Esophagus muscularis mucosa (tissue), 4 donors: Measurements from ENCODE around the gene NUS1. TPM values are rescaled to one million over a fixed set of nuclear protein-coding genes. Genes with fewer than 3 reads are reported as not detected.
"Not testable (repeated sequence)": the region's sequence is repeated elsewhere in the genome, so short reads cannot be mapped to it uniquely, and the experiment has no call there.

Experiments used
- DNase-seq: peaks from one replicate; pipeline ENCODE4 v3.0.0-alpha.2; 2017; ENCODE audit errors: extremely low spot score
- H3K27ac ChIP-seq, 4 donors: fragments of 200-600 bp; sonication (generic); replicated peaks in 1 of 4; 1 replicate in 3 of 4; 2 replicates in 1 of 4; pipeline ENCODE4 v1.5.1; 2016 to 2019; ENCODE audit warnings: mild to moderate bottlenecking in 1 of 4
- H3K27me3 ChIP-seq, 4 donors: fragments of 200-600 bp; sonication (generic); one replicate each; pipeline versions ENCODE4 v1.5.1 to v1.6.0; 2016 to 2019
- H3K36me3 ChIP-seq, 4 donors: fragments of 200-600 bp; sonication (generic); one replicate each; pipeline ENCODE4 v1.5.1; 2016 to 2019
- H3K4me1 ChIP-seq, 4 donors: fragments of 200-600 bp; sonication (generic); one replicate each; pipeline ENCODE4 v1.5.1; 2016 to 2019
- H3K4me3 ChIP-seq, 4 donors: fragments of 200-600 bp; sonication (generic); 1 replicate in 2 of 4; 2 replicates in 2 of 4; pipeline ENCODE4 v1.5.1; 2016 to 2019; ENCODE audit warnings: mild to moderate bottlenecking in 4 of 4, moderate library complexity in 1 of 4
- H3K9me3 ChIP-seq, 4 donors: fragments of 200-600 bp; sonication (generic); 1 replicate in 3 of 4; 2 replicates in 1 of 4; pipeline ENCODE4 v1.5.1; 2016 to 2019
- CTCF ChIP-seq, 3 experiments: fragments of 200-600 bp in 2 of 3; fragments of 450-650 bp in 1 of 3; sonication (generic) in 2 of 3; IDR thresholded peaks; one replicate each; pipeline ENCODE4 v1.5.1; 2017 to 2019; ENCODE audit warnings: antibody characterized with exemption in 3 of 3, mild to moderate bottlenecking in 2 of 3, moderate library complexity in 1 of 3
- EP300 ChIP-seq: sonication (generic); formaldehyde crosslinking; IDR thresholded peaks from one replicate; pipeline ENCODE4 v1.6.1; 2017; ENCODE audit warnings: antibody characterized with exemption
- POLR2A ChIP-seq: fragments of 450-650 bp; IDR thresholded peaks from one replicate; pipeline ENCODE4 v1.6.1; 2017; ENCODE audit warnings: antibody characterized with exemption, moderate library complexity, mild to moderate bottlenecking, low read depth
- POLR2AphosphoS5 ChIP-seq, 2 donors: sonication (generic); formaldehyde crosslinking; IDR thresholded peaks; one replicate each; pipeline ENCODE4 v1.6.1; 2017; ENCODE audit warnings: antibody characterized with exemption in 2 of 2
- WGBS: methylation state at CpG from one replicate; pipeline ENCODE4 v1.1.5; 2018; 5-methylcytosine and 5-hydroxymethylcytosine counted together
- intact Hi-C: fragments of 100-400 bp; cut with DNase I; formaldehyde crosslinking; loops from one replicate; pipeline ENCODE4 v1.15.1; 2023
- total RNA-seq, 4 donors: library from RNA; depleted of rRNA; stranded (reverse); fragments of >200 nt; gene quantifications; one replicate each; pipeline versions ENCODE4 v1.1.0 to v1.2.1, GENCODE V29; 2016

NUS1 gene
- total RNA-seq, 4 donors from 2014 or later = 20.4 to 28.2 (median 22.9) TPM

- TF ChIP-seq CTCF (IDR thresholded peaks at IDR 0.05) (no peak), POLR2A (no peak), EP300 (no peak), POLR2AphosphoS5 (IDR thresholded peaks at IDR 0.05) (no peak)
- DNase-seq = no peak
- no peaks in the 10 kb centered on the region for H3K36me3 ChIP-seq
- H3K27me3 ChIP-seq = no peaks in the 10 kb centered on the region
- intact Hi-C loops = no loop called here
- H3K9me3 ChIP-seq = no peaks in the 10 kb centered on the region
- no peaks in the 10 kb centered on the region for H3K4me1 ChIP-seq
- H3K4me3 ChIP-seq = no peak overlapping the region
- no peak overlapping the region for H3K27ac ChIP-seq
Observed at GRCh38 chr6:117668736-117669135, 6.5 kb upstream of the NUS1 start.

DNA sequence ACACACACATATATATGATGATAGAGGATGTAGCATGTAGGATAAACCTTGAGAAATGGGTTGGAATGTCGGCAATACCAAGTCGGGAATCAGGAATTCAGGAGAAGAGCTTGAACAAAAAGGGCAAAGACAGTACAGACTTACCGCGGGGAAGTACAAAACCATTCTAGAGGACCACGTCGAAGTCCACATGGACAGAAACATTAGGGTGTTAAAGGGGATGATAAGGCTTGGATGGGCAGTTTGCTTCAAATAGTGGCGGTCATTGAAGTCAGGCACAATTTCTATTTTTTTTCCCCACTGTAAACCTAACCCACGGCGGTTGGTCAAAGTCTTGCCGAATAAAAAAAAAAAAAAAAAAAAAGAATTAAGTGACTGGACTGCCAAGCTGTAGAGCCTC is 766 bp upstream of the NUS1 start:
- Histone ChIP-seq H3K27me3 (no peaks in the 10 kb centered on the region), H3K27ac (peak overlapping the region in 3 of 4 donors; percentile 80 to 87 (median 86)), H3K36me3 (no peaks in the 10 kb centered on the region), H3K4me3 (peak overlapping the region; percentile 63 to 74 (median 70)), H3K9me3 (no peaks in the 10 kb centered on the region), H3K4me1 (peaks cover 15 to 44% (median 40%) of the 10 kb centered on the region in 4 donors)
- no peak for DNase-seq
- TF ChIP-seq POLR2AphosphoS5 (IDR thresholded peaks at IDR 0.05) = no peak
- no peak for TF ChIP-seq CTCF (IDR thresholded peaks at IDR 0.05)
- no peak for TF ChIP-seq POLR2A
- no peak for TF ChIP-seq EP300
- WGBS = 71% methylated on average over 10 of the region's 10 CpGs
- intact Hi-C loops = no loop called here

- not testable (repeated sequence) for DNase-seq, H3K9me3 ChIP-seq, H3K27me3 ChIP-seq, H3K36me3 ChIP-seq
- Histone ChIP-seq H3K4me1 (peaks cover 22 to 54% (median 50%) of the 10 kb centered on the region in 4 donors), H3K4me3 (peak overlapping the region; percentile 63 to 74 (median 70)), H3K27ac (peak overlapping the region; percentile 80 to 87 (median 84))
- intact Hi-C loops = loop anchor here (5.0 kb wide), 1 partner anchor 73 kb away; the partner anchor contains the start of gene GOPC
- 0% methylated on average over 1 of the region's 62 CpGs for WGBS
Observed at GRCh38 chr6:117675658-117676301, 511 bp downstream of the NUS1 start.

DNA sequence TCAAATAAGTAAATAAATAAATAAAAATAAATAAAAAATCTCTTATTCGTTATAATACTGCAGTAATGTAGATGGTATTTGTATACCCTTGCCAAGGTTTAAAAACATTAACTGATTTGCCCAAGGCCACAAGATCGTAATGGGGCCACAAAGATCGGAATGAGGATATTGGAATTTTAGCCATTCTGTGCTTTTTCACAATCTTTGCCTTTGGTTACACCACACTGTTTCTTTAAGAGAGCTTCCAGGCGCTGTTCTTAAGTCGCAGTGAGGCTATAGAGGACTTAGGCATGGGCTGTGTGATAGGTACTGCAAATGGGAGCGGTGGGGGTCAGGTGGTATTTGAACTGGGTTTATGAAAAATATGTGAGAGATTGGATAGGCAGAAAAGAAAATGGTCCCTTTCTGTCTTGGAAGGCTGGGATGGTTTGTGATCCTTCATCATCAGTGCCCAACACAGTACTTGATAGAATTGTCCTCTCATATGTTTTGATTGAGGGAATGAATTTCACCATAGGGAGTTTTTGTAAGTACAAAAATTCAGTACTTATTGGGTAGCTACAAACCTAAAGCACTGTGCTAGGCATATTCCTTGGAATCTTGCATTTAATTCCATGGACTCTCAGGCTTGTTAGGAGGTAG is 1.4 kb downstream of the NUS1 start:
- peak overlapping the region; percentile 63 to 74 (median 70) for H3K4me3 ChIP-seq
- peak overlapping the region; percentile 80 to 87 (median 84) for H3K27ac ChIP-seq
- WGBS = 68% methylated on average over 6 of the region's 6 CpGs
- intact Hi-C loops = loop anchor here (5.0 kb wide), 1 partner anchor 74 kb away; the partner anchor contains the start of gene GOPC
- no peaks in the 10 kb centered on the region for H3K36me3 ChIP-seq
- no peaks in the 10 kb centered on the region for H3K9me3 ChIP-seq
- peaks cover 31 to 63% (median 59%) of the 10 kb centered on the region in 4 donors for H3K4me1 ChIP-seq
- no peak for DNase-seq
- TF ChIP-seq POLR2AphosphoS5 (IDR thresholded peaks at IDR 0.05) = no peak
- TF ChIP-seq EP300 = no peak
- no peaks in the 10 kb centered on the region for H3K27me3 ChIP-seq

DNA sequence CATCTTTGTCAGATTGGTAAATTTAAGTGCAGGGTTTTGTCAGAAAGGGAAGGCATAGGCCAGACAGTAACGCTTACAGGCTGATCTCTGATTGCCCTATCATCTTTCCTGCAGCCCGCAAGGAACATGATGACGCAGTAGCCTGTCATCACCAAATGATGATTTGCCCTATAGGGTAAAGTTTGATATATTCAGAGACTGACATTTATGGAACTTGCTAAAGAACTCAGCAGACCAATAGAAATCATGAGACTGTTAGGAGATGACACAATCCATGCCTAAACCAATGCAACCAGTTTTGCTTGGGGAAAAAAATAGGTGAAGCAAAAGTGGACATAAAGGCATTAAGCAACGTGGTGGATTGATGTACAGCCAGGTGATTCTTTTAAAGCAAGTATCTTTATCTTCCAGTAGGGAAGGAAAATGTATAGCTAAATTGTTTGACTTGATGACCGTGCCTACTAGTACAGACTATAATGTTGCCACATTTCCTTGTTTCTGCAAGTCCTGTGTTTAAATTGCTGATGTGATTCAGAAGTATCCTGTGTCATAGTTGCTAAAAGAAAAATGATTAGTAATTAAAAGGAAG is 2.4 kb downstream of the NUS1 start:
- no peak for DNase-seq
- intact Hi-C loops = loop anchor here (5.0 kb wide), 1 partner anchor 75 kb away; the partner anchor contains the start of gene GOPC
- peak overlapping the region in 1 of 4 donors; percentile 20 for H3K4me3 ChIP-seq
- H3K27ac ChIP-seq = no peak overlapping the region
- H3K27me3 ChIP-seq = no peaks in the 10 kb centered on the region
- TF ChIP-seq POLR2A = no peak
- TF ChIP-seq EP300 = no peak
- TF ChIP-seq CTCF (IDR thresholded peaks at IDR 0.05) = no peak
- no peak for TF ChIP-seq POLR2AphosphoS5 (IDR thresholded peaks at IDR 0.05)
- 54% methylated on average over 5 of the region's 5 CpGs for WGBS
- no peaks in the 10 kb centered on the region for H3K9me3 ChIP-seq
- H3K4me1 ChIP-seq = peaks cover 39 to 73% (median 67%) of the 10 kb centered on the region in 4 donors
- no peaks in the 10 kb centered on the region for H3K36me3 ChIP-seq
